Liver (tissue), 9 donors: ENCODE measurements around the gene KRTAP6-2. TPM values are rescaled to one million over a fixed set of nuclear protein-coding genes. Genes with fewer than 3 reads are reported as not detected.

Experiments
- DNase-seq: peaks from one replicate; pipeline ENCODE4 v3.0.0-alpha.2; 2017; ENCODE audit warnings: low spot score
- H3K27ac ChIP-seq, 2 donors: one replicate each; pipeline ENCODE4 v1.7.0; 2013; ENCODE audit warnings: inconsistent platforms in 2 of 2, low read length in 2 of 2, control low read depth in 1 of 2, low read depth in 1 of 2, mild to moderate bottlenecking in 1 of 2
- H3K27me3 ChIP-seq, 4 donors: one replicate each; pipeline versions ENCODE4 v1.6.1 to v1.7.0; 2013; ENCODE audit warnings: low read length in 3 of 4, inconsistent platforms in 1 of 4, mild to moderate bottlenecking in 1 of 4, moderate library complexity in 1 of 4; ENCODE audit not compliant: control insufficient read depth in 4 of 4, insufficient read depth in 4 of 4
- H3K36me3 ChIP-seq, 4 donors: one replicate each; pipeline versions ENCODE4 v1.6.1 to v1.7.0; 2013; ENCODE audit warnings: low read length in 3 of 4, mild to moderate bottlenecking in 3 of 4, low read depth in 1 of 4, moderate library complexity in 1 of 4; ENCODE audit not compliant: control insufficient read depth in 4 of 4, insufficient read depth in 3 of 4
- H3K4me1 ChIP-seq, 4 donors: one replicate each; pipeline versions ENCODE4 v1.6.1 to v1.7.0; 2013; ENCODE audit warnings: low read length in 3 of 4, mild to moderate bottlenecking in 3 of 4, moderate library complexity in 1 of 4; ENCODE audit not compliant: control insufficient read depth in 4 of 4, insufficient read depth in 4 of 4
- H3K4me3 ChIP-seq, 3 donors: one replicate each; pipeline versions ENCODE4 v1.6.1 to v1.7.0; 2013; ENCODE audit warnings: low read length in 3 of 3, control low read depth in 1 of 3, low read depth in 1 of 3, mild to moderate bottlenecking in 1 of 3
- H3K9ac ChIP-seq, 2 donors: one replicate each; pipeline ENCODE4 v1.7.0; 2013; ENCODE audit warnings: low read length in 2 of 2, mild to moderate bottlenecking in 2 of 2, moderate library complexity in 2 of 2, control low read depth in 1 of 2, low read depth in 1 of 2
- H3K9me3 ChIP-seq, 4 donors: one replicate each; pipeline versions ENCODE4 v1.6.1 to v1.7.0; 2013; ENCODE audit warnings: low read length in 3 of 4; ENCODE audit not compliant: control insufficient read depth in 4 of 4
- ATF3 ChIP-seq: IDR thresholded peaks from 2 replicates; pipeline ENCODE4 v1.6.1; 2016; ENCODE audit warnings: antibody characterized with exemption
- CTCF ChIP-seq: fragments of 150-350 bp; IDR thresholded peaks from 2 replicates; pipeline ENCODE4 v1.5.1; 2017; ENCODE audit warnings: improper control_type of control experiment, low read depth, low read length; ENCODE audit not compliant: missing input control
- EGR1 ChIP-seq, 2 donors: IDR thresholded peaks; 2 replicates each; pipeline ENCODE4 v1.6.1; 2016 to 2018; ENCODE audit warnings: antibody characterized with exemption in 2 of 2, low read depth in 2 of 2
- FOXA1 ChIP-seq: IDR thresholded peaks from 2 replicates; pipeline ENCODE4 v1.6.1; 2016; ENCODE audit warnings: antibody characterized with exemption
- FOXA2 ChIP-seq: IDR thresholded peaks from 2 replicates; pipeline ENCODE4 v1.6.1; 2016; ENCODE audit warnings: antibody characterized with exemption
- GABPA ChIP-seq, 2 donors: IDR thresholded peaks in 1 of 2; conservative IDR thresholded peaks in 1 of 2; 2 replicates each; pipeline ENCODE4 v1.6.1; 2016; ENCODE audit warnings: antibody characterized with exemption in 2 of 2, mild to moderate bottlenecking in 1 of 2, moderate library complexity in 1 of 2
- HNF4A ChIP-seq, 2 donors: conservative IDR thresholded peaks; 2 replicates each; pipeline ENCODE4 v1.6.1; 2016; ENCODE audit warnings: antibody characterized with exemption in 2 of 2, mild to moderate bottlenecking in 2 of 2
- HNF4G ChIP-seq: IDR thresholded peaks from 2 replicates; pipeline ENCODE4 v1.6.1; 2016; ENCODE audit warnings: antibody characterized with exemption
- JUND ChIP-seq, 2 donors: IDR thresholded peaks; 2 replicates each; pipeline ENCODE4 v1.6.1; 2016; ENCODE audit warnings: antibody characterized with exemption in 2 of 2
- MAX ChIP-seq: IDR thresholded peaks from 2 replicates; pipeline ENCODE4 v1.6.1; 2016; ENCODE audit warnings: antibody characterized with exemption
- NR2F2 ChIP-seq: IDR thresholded peaks from 2 replicates; pipeline ENCODE4 v1.6.1; 2016; ENCODE audit warnings: antibody characterized with exemption
- RAD21 ChIP-seq, 2 donors: IDR thresholded peaks; 2 replicates each; pipeline ENCODE4 v1.6.1; 2016; ENCODE audit warnings: antibody characterized with exemption in 2 of 2, mild to moderate bottlenecking in 2 of 2
- REST ChIP-seq: IDR thresholded peaks from 2 replicates; pipeline ENCODE4 v1.6.1; 2016; ENCODE audit warnings: antibody characterized with exemption, mild to moderate bottlenecking
- RXRA ChIP-seq, 2 donors: IDR thresholded peaks; 2 replicates each; pipeline ENCODE4 v1.6.1; 2017 to 2018; ENCODE audit warnings: antibody characterized with exemption in 2 of 2, mild to moderate bottlenecking in 1 of 2
- SP1 ChIP-seq: IDR thresholded peaks from 2 replicates; pipeline ENCODE4 v1.6.1; 2018; ENCODE audit warnings: antibody characterized with exemption, mild to moderate bottlenecking
- TAF1 ChIP-seq: conservative IDR thresholded peaks from 2 replicates; pipeline ENCODE4 v1.6.1; 2016; ENCODE audit warnings: antibody characterized with exemption, mild to moderate bottlenecking
- YY1 ChIP-seq: IDR thresholded peaks from 2 replicates; pipeline ENCODE4 v1.6.1; 2016; ENCODE audit warnings: antibody characterized with exemption, mild to moderate bottlenecking
- ZBTB33 ChIP-seq: IDR thresholded peaks from 2 replicates; pipeline ENCODE4 v1.6.1; 2016; ENCODE audit warnings: antibody characterized with exemption
- WGBS: extraction: QIAGEN DNeasy Blood & Tissue Kit; methylation state at CpG from one replicate; pipeline ENCODE4 v1.1.7; 2013; 5-methylcytosine and 5-hydroxymethylcytosine counted together
- polyA plus RNA-seq, 2 donors: library from polyadenylated mRNA; stranded (reverse) in 1 of 2; unstranded in 1 of 2; fragments of 200-250 nt in 1 of 2; fragments of >200 nt in 1 of 2; fragmentation: Nextera tagmentation in 1 of 2; extraction: Ambion mirVana in 1 of 2; gene quantifications; one replicate each; pipeline versions ENCODE4 v1.2.1 to v1.2.3, GENCODE V29; 2013 to 2015
- total RNA-seq, 2 donors: library from RNA; depleted of rRNA; stranded (reverse); fragments of >200 nt; gene quantifications; one replicate each; pipeline ENCODE4 v1.2.3, GENCODE V29; 2014
- donor health status: healthy.
- donor health status: healthy.
- donor health status: healthy.
- donor health status: healthy.
- donor health status: healthy.

Gene KRTAP6-2
- total and polyA plus RNA-seq, 4 donors: not detected

- TF ChIP-seq GABPA (IDR thresholded peaks at IDR 0.05 in 1 of 2, conservative IDR thresholded peaks at IDR 0.05 in 1 of 2) (no peak), JUND (IDR thresholded peaks at IDR 0.05) (no peak), HNF4A (conservative IDR thresholded peaks at IDR 0.05) (no peak), TAF1 (no peak), RAD21 (IDR thresholded peaks at IDR 0.05) (no peak)
Observed at GRCh38 chr21:30590297-30590696, 8.4 kb downstream of the KRTAP6-2 start, which contains the start of gene KRTAP22-2 (continued).

GRCh38 chr21:30582870-30583269 is 15.8 kb downstream of the KRTAP6-2 start:
- no peak overlapping the region for H3K9ac ChIP-seq
- H3K36me3 ChIP-seq: no peaks in the 10 kb centered on the region
- no peaks in the 10 kb centered on the region for H3K9me3 ChIP-seq
- H3K27me3 ChIP-seq: peaks cover 0 to 5% (median 0%) of the 10 kb centered on the region in 4 donors
- 64% methylated on average over 1 of the region's 1 CpG for WGBS
- no peak for DNase-seq
- TF ChIP-seq YY1 (no peak), RXRA (IDR thresholded peaks at IDR 0.05) (no peak), NR2F2 (no peak), HNF4G (no peak), FOXA2 (no peak), EGR1 (IDR thresholded peaks at IDR 0.05; ENCODE audit: low read depth in 2 of 2) (no peak), SP1 (no peak), RAD21 (IDR thresholded peaks at IDR 0.05) (no peak), JUND (IDR thresholded peaks at IDR 0.05) (no peak), CTCF (no peak), ZBTB33 (no peak), MAX (no peak), REST (no peak), HNF4A (conservative IDR thresholded peaks at IDR 0.05) (no peak), ATF3 (no peak), GABPA (IDR thresholded peaks at IDR 0.05 in 1 of 2, conservative IDR thresholded peaks at IDR 0.05 in 1 of 2) (no peak), TAF1 (no peak), FOXA1 (no peak)
- no peak overlapping the region for H3K27ac ChIP-seq
- H3K4me1 ChIP-seq: no peaks in the 10 kb centered on the region
- H3K4me3 ChIP-seq: no peak overlapping the region
